HUDEP-2 (cell line): ENCODE measurements around the gene USP17L13.
"Not testable (repeated sequence)": the region's sequence is repeated elsewhere in the genome, so short reads cannot be mapped to it uniquely, and the experiment has no call there.

Experiments
- DNase-seq, 76 experiments: peaks; one replicate each; lab custom pipeline; 2025; ENCODE audit not compliant: unreplicated experiment in 76 of 76; lab: John Stamatoyannopoulos, UW

The USP17L13 gene, protein sequence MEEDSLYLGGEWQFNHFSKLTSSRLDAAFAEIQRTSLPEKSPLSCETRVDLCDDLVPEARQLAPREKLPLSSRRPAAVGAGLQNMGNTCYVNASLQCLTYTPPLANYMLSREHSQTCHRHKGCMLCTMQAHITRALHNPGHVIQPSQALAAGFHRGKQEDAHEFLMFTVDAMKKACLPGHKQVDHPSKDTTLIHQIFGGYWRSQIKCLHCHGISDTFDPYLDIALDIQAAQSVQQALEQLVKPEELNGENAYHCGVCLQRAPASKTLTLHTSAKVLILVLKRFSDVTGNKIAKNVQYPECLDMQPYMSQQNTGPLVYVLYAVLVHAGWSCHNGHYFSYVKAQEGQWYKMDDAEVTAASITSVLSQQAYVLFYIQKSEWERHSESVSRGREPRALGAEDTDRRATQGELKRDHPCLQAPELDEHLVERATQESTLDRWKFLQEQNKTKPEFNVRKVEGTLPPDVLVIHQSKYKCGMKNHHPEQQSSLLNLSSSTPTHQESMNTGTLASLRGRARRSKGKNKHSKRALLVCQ

DNA sequence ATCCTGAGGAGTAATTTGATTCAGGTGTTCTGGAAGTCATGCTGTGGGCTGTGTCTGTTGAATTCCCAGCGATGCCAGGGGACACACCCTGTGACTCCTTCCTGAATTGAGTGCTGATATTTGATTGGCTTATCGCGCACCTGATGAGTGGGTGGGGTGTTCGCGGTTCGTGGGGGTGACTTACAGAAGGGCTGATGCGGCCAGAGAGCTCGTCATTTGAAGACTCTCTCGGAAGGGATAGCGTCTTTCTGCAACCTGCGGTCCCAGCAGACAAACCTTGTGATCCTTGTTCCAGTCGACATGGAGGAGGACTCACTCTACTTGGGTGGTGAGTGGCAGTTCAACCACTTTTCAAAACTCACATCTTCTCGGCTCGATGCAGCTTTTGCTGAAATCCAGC is at the start of gene USP17L13:
TSS of gene USP17L13 (plus strand) at position 301 of the 400 bp plus-strand sequence. CDS start at position 301, 0 bp downstream.
- not testable (repeated sequence) for DNase-seq

DNA sequence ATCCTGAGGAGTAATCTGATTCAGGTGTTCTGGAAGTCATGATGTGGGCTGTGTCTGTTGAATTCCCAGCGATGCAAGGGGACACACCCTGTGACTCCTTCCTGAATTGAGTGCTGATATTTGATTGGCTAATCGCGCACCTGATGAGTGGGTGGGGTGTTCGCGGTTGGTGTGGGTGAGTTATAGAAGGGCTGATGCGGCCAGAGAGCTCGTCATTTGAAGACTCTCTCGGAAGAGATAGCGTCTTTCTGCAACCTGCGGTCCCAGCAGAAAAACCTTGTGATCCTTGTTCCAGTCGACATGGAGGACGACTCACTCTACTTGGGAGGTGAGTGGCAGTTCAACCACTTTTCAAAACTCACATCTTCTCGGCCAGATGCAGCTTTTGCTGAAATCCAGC is 14.3 kb upstream of the USP17L13 start, which contains the start of gene USP17L10:
TSS of gene USP17L10 (plus strand) at position 301 of the 400 bp plus-strand sequence. CDS start at position 301, 0 bp downstream.
- not testable (repeated sequence) for DNase-seq

DNA sequence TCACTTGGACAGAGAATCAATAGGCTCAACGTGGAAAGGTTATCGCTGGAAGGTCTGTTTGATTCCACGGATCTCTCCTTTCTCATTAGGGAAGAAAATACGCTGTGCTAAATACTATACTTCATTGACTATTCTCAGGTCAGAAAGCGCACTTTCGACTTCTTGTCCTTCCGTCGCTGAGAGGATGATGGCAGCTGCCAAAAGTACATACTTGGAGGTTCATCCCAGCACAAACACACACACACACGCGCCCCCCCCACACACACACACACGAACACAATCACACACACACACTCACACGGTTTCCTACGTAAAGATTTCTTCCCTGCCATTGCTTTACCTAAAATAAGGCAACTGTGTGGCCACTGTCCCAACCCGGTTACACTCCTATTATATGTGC is 10.0 kb upstream of the USP17L13 start:
- not testable (repeated sequence) for DNase-seq

DNA sequence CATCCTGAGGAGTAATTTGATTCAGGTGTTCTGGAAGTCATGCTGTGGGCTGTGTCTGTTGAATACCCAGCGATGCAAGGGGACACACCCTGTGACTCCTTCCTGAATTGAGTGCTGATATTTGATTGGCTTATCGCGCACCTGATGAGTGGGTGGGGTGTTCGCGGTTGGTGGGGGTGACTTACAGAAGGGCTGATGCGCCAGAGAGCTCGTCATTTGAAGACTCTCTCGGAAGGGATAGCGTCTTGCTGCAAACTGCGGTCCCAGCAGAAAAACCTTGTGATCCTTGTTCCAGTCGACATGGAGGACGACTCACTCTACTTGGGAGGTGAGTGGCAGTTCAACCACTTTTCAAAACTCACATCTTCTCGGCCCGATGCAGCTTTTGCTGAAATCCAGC is 9.6 kb upstream of the USP17L13 start, which contains the start of gene USP17L11:
TSS of gene USP17L11 (plus strand) at position 301 of the 400 bp plus-strand sequence. CDS start at position 301, 0 bp downstream.
- not testable (repeated sequence) for DNase-seq

DNA sequence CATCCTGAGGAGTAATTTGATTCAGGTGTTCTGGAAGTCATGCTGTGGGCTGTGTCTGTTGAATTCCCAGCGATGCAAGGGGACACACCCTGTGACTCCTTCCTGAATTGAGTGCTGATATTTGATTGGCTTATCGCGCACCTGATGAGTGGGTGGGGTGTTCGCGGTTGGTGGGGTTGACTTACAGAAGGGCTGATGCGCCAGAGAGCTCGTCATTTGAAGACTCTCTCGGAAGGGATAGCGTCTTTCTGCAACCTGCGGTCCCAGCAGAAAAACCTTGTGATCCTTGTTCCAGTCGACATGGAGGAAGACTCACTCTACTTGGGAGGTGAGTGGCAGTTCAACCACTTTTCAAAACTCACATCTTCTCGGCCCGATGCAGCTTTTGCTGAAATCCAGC is 4.8 kb upstream of the USP17L13 start, which contains the start of gene USP17L12:
TSS of gene USP17L12 (plus strand) at position 301 of the 400 bp plus-strand sequence. CDS start at position 301, 0 bp downstream.
- DNase-seq = not testable (repeated sequence)

- DNase-seq = not testable (repeated sequence)
These were observed 5.6 kb downstream of the USP17L13 start for GRCh38 chr4:9230249-9230648.

DNA sequence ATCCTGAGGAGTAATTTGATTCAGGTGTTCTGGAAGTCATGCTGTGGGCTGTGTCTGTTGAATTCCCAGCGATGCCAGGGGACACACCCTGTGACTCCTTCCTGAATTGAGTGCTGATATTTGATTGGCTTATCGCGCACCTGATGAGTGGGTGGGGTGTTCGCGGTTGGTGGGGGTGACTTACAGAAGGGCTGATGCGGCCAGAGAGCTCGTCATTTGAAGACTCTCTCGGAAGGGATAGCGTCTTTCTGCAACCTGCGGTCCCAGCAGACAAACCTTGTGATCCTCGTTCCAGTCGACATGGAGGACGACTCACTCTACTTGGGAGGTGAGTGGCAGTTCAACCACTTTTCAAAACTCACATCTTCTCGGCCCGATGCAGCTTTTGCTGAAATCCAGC is 9.4 kb downstream of the USP17L13 start, which contains the start of gene USP17L15:
TSS of gene USP17L15 (plus strand) at position 301 of the 400 bp plus-strand sequence. CDS start at position 301, 0 bp downstream.
- DNase-seq = not testable (repeated sequence)

DNA sequence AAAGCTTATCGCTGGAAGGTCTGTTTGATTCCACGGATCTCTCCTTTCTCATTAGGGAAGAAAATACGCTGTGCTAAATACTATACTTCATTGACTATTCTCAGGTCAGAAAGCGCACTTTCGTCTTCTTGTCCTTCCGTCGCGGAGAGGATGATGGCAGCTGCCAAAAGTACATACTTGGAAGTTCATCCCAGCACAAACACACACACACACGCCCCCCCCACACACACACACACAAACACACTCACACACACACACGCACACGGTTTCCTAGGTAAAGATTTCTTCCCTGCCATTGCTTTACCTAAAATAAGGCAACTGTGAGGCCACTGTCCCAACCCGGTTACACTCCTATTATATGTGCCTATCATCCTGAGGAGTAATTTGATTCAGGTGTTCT is 13.8 kb downstream of the USP17L13 start:
- DNase-seq = not testable (repeated sequence)

- DNase-seq = not testable (repeated sequence)
These were observed 18.9 kb downstream of the USP17L13 start, which contains the start of gene USP17L17 for GRCh38 chr4:9243579-9243978. USP17L17 (plus strand) TSS chr4:9243879; CDS start chr4:9243879, 0 bp downstream.

GRCh38 chr4:9247953-9248680 is 23.4 kb downstream of the USP17L13 start, which contains the start of gene USP17L18:
USP17L18 (plus strand) TSS chr4:9248630; CDS start chr4:9248630, 0 bp downstream.
- not testable (repeated sequence) for DNase-seq

DNA sequence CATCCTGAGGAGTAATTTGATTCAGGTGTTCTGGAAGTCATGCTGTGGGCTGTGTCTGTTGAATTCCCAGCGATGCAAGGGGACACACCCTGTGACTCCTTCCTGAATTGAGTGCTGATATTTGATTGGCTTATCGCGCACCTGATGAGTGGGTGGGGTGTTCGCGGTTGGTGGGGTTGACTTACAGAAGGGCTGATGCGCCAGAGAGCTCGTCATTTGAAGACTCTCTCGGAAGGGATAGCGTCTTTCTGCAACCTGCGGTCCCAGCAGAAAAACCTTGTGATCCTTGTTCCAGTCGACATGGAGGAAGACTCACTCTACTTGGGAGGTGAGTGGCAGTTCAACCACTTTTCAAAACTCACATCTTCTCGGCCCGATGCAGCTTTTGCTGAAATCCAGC is 28.4 kb downstream of the USP17L13 start, which contains the start of gene USP17L19:
TSS of gene USP17L19 (plus strand) at position 301 of the 400 bp plus-strand sequence. CDS start at position 301, 0 bp downstream.
- DNase-seq = not testable (repeated sequence)

- not testable (repeated sequence) for DNase-seq
These were observed 33.1 kb downstream of the USP17L13 start, which contains the start of gene USP17L20 for GRCh38 chr4:9257824-9258223. USP17L20 (plus strand) TSS chr4:9258124; CDS start chr4:9258124, 0 bp downstream.

DNA sequence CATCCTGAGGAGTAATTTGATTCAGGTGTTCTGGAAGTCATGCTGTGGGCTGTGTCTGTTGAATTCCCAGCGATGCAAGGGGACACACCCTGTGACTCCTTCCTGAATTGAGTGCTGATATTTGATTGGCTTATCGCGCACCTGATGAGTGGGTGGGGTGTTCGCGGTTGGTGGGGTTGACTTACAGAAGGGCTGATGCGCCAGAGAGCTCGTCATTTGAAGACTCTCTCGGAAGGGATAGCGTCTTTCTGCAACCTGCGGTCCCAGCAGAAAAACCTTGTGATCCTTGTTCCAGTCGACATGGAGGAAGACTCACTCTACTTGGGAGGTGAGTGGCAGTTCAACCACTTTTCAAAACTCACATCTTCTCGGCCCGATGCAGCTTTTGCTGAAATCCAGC is 37.9 kb downstream of the USP17L13 start, which contains the start of gene USP17L21:
TSS of gene USP17L21 (plus strand) at position 301 of the 400 bp plus-strand sequence. CDS start at position 301, 0 bp downstream.
- DNase-seq = not testable (repeated sequence)

DNA sequence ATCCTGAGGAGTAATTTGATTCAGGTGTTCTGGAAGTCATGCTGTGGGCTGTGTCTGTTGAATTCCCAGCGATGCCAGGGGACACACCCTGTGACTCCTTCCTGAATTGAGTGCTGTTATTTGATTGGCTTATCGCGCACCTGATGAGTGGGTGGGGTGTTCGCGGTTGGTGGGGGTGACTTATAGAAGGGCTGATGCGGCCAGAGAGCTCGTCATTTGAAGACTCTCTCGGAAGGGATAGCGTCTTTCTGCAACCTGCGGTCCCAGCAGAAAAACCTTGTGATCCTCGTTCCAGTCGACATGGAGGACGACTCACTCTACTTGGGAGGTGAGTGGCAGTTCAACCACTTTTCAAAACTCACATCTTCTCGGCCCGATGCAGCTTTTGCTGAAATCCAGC is 42.6 kb downstream of the USP17L13 start, which contains the start of gene USP17L22:
TSS of gene USP17L22 (plus strand) at position 301 of the 400 bp plus-strand sequence. CDS start at position 301, 0 bp downstream.
- not testable (repeated sequence) for DNase-seq

GRCh38 chr4:9271719-9272118 is 47.0 kb downstream of the USP17L13 start:
- DNase-seq = not testable (repeated sequence)
